ENCODE results near the gene TTLL7.
"Not testable (repeated sequence)": the region's sequence is repeated elsewhere in the genome, so short reads cannot be mapped to it uniquely, and the experiment has no call there.

The TTLL7 gene

DNA sequence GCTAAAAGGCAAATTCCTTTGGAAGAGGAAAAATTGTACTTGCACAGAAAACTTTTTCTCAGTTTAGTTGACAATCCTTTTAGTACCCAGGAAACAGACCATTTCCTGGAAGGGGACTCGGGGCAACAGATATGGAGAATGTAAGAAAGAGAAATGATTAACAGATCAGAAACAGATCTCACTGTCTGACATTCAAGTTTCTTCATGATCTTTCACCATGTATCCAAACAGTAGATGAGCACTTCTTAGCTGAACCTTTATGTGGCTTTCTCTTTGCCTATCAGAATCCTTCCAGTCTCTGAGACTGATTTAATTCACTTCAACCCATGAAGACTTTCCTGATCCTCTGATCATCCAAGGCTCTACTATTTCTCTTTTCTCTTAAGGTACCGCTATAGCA lies 2.7 kb downstream of the TTLL7 start:
- DNase-seq: no peak

DNA sequence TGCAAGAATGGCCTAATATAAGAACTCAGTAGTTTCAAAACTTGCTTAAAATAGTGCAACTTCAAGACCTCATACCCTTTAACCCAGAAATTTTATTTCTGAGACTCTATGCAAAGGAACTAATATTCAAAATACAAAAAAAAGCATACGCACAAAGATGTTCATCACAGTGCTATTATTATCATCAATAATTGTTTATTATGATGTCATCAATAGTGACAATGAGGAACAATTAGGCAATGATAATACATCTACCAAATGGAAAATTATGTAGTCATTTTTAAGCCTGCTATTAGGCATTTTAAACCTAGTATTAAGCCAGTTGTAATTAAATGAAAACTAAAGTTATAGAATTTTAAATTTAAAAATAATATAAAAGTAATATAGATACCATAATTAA lies 3.3 kb downstream of the TTLL7 start:
- no peak for DNase-seq

DNA sequence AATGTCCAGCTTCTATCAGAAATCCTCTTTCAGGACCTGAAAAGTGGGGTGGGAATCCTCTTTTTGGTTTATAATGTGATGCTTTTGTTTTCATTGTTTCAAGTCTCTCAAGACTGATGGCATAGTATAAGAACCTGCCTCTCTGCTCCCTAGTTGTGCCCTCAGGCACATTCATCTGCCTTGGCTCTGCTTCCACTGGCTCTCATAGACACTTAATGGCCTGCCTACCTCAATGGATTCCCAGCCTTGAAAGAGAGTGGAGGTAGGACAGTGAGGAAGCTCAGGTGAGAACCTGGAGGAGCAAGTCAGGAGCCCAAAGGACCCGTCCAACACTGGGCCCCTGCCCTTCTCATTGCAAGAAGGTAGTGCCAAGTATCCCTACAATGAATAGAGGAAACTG lies 4.8 kb downstream of the TTLL7 start:
- no peak for DNase-seq

DNA sequence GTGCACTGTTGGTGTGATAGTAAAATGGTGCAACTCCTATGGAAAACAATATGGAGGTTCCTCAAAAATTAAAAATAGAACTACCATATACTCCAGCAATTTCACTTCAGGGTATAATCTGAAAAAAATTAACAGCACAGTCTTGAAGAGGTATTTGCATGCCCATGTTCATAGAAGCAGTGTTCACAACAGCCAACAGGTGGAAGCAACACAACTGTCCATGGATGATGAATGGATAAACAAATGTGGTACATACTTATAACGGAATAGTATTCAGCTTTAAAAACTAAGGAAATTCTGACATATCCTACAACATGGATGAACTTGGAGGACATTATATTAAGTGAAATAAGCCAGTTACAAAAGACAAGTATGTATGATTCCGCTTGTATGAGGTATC lies 8.2 kb downstream of the TTLL7 start:
- DNase-seq: no peak

DNA sequence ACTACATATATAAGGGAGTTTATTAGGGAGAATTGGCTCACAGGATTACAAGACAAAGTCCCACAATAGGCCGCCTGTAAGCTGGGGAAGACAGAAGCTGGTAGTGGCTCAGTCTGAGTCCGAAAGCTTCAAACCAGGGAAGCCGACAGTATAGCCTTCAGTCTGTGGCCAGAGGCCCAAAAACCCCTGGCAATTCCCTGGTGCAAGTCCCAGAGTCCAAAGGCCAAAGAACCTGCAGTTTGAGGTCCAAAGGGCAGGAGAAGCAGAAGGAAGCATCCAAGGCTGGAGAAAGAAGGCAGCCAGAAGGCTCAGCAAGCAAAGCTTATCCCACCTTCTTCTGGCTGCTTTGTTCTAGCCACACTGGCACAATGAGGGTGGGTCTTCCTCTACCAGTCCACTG lies 13.9 kb downstream of the TTLL7 start:
- DNase-seq: no peak

DNA sequence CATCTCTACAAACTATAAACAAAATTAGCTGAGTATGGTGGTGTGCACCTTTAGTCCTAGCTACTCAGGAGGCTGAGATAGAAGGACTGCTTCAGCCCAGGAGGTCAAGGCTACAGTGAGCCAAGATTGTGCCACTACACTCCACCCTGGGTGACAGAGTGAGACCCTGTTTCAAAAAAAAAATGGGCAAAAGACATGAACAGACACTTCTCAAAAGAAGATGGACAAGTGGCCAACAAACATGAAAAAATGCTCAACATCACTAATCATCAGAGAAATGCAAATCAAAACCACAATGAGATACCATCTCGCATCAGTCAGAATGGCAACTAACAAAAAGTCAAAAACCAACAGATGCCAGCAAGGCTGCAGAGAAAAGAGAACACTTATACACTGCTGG lies 15.0 kb downstream of the TTLL7 start:
- DNase-seq: not testable (repeated sequence)

DNA sequence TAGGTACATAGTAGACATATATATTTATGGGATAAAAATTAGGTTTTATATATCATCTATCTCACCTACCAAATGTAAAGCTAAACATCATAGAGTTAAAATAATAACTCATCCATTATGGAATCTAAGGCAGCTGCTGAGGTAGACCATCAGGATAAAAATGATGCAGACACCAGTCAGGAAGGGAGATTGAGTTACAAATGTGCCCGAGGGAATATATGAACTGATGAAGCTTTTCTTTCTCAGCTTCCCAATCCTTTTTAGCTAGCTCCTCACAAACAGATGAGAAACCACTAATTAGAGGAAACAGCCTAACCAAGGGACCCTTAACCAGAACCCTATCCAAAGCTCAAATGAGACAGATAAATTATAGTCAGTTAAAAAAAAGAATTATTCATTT lies 20.9 kb downstream of the TTLL7 start:
- no peak for DNase-seq

DNA sequence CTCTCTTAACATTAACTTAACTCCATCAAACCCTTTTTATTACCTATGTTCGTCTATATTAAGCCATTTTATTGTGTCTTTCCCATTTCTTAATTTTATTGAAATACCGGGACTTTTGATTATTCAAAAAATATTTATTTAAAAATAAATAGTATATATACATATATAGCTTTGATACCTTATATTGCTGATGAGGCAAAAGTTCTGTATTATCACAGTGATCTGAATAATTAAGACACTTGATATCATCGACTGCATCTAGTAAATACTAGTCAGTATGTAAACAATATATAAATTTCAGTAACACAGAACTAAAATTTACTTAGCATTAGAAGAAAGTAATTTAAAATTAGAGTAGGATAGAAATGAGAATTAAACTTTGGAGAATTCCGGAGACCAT lies 22.0 kb downstream of the TTLL7 start:
- DNase-seq: no peak

DNA sequence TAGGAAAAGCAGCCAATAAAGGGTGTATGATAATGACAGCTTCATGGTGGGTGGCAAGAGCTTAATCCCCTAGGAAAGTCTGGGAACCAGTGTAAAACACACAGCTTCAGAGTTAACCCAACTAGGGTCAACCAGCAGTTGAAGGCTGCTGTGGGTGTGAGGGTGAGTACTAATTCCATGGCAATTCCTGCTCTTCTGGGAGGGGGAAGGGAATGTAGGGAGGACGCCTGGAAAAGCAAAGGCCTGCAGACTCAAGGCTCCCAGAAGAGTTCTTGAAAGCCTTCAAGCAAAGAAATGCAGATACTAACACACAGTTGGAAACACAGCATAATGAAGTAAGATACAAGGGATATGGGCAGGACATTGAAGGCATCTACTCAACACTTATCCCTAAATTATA lies 28.1 kb downstream of the TTLL7 start:
- no peak for DNase-seq

DNA sequence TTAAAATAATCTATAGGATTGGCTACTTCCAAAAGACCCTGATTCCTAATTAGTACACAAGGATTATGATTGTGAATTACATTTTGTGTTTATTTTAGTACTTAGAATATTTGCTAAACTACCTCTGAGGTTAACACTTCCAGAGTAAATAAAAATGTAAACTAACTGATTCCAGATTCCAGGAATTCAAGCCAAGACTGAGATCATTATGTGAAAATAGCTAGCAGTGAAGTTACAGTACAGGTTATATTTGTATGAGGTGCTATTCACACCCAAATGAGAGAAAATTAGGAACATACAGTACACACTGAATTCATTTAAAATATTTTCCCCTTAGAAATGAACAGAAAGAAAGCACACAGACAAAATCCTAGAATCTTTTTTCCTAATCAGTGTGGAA lies 28.8 kb downstream of the TTLL7 start:
- no peak for DNase-seq

DNA sequence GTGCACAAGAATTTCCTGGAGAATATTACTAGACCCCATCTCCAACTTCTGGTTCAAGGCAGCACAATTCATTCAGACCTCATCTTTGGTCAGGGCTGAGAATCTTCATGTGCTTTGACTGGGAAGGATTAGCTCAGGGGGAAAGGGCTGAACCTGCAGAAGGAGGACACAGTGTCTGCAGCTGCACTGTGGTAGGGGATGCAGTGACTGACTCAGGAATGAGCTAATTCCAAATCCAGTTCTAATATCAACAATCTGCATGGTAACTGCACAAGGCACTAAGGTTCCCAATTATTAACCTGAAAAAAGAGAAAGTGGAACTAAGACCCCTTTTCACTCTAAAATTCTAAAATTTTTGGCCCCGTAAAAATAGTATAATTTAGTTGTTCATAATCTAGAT lies 31.6 kb downstream of the TTLL7 start:
- no peak for DNase-seq

DNA sequence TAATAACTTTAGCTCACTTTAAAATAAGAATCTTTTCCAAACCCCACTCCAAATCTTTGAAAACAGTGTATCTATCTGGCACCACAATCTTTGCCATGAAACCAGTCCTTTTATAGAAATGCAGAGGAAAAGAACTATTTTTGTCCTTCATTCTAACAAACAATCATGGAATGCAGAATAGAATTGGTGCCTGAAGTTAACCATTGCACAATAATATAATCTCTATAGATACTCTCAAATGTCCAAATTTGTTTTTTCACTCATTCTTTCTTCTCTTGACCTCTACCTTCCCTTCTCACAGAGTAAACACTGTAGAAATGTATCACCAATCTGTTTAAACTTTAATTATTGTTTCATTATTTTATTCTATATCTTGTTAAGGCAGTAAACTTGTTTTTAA lies 34.8 kb downstream of the TTLL7 start:
- DNase-seq: no peak

DNA sequence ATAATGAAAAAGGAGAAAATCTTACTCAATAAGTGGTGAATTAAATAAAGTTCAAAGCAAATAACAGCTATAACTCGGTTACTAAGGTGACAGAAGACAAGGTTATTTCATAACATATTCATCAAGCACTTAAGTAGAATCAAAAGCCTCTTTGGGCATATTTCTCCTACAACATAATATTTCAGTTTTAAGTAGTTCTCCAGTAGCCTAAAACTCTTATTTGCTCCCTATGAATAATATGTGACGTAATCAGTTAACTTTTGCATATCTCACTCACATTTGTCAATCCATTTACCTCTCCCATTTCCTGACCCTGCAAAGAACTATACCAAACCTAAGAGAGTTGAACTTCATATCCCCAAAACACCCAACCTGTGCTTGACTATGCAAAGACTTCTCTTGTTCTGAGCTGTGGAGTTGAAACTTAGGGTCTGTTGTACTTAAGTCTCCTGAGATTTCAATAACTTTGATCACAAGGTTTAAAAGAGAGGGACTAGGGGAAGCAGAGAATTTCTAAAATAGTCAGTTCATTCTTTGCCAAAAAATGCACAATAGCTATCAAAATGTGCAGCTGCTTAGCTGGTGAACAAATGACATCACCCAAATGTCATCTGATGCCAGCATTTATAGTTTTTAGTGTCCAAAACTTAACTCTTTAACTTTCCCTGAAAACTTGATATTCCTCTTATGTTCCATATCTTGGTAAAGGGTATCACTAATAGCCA lies 37.2 kb downstream of the TTLL7 start:
- DNase-seq: no peak

DNA sequence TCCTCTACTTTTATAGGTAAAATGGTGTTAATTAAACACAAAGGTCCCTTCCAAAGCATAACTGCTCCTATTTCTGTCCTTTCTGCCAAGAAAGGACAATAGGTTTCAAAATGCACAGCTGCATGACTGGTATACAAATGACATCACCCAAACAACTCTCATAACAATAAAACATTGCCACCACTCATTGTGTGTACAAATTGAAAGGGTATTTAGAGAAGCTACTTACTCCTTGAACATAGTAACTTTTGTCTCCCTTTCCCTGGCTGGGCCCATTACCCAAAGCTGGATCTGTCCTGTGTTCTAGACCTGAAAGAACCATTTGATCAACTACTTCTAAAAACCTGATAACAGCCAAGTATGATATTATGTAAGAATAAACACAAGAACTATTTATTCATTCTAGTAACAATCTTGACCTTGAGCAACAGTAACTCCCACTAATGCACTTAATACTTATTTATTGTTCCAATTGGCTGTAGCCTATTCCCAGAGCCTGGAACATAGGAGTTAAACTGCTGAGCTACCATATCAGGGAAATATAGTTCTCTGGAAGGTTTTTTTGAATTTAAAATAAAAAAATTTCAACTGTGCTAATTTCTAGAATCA lies 38.2 kb downstream of the TTLL7 start:
- no peak for DNase-seq

DNA sequence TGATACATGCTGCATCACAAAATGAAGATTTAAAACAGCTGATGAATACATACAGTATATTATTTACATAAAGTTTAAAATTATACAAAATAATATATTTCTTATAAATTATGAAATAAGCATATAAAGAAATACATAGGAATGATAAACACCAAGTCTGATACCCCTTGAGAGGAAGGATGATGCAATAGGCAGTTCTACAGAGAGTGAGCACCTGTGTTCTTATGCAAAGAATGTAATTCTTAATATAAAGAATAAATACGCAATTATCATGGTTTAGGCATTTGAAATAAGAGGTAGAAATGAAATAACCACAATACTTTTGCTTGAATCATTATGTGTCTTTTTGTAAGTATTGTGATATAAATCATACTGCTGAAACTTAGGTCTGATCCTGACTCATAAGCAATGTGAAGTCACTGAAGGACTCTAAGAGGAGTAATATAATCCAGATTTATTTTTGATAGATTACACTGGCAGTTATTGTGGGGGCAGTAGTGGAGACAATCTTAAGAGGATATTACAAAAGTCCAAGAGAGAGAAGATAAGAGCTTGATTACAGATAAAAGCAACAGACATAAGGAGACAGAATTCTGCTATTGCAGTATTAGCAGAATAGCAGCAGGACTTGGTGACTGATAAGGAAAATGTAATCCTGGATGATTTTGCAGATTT lies 39.0 kb downstream of the TTLL7 start:
- peak; percentile 23 for DNase-seq

DNA sequence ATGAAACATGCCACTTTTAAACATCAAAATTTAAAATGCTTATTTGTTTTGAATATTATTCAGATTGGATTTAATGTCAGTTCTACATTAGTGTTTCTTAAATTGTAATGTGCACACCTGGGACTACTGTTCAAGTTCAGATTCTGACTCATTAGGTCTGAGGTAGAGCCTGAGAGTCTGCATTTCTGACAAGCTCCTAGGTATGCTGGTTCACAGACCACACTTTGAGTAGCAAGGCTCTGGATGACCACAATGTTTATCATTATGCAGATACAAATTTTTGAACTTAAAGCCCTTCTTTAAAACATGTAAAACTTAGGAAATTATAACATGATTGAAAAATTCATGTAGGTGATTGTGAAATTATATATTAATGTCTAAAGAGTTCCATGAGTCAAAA lies 40.2 kb downstream of the TTLL7 start:
- no peak for DNase-seq

DNA sequence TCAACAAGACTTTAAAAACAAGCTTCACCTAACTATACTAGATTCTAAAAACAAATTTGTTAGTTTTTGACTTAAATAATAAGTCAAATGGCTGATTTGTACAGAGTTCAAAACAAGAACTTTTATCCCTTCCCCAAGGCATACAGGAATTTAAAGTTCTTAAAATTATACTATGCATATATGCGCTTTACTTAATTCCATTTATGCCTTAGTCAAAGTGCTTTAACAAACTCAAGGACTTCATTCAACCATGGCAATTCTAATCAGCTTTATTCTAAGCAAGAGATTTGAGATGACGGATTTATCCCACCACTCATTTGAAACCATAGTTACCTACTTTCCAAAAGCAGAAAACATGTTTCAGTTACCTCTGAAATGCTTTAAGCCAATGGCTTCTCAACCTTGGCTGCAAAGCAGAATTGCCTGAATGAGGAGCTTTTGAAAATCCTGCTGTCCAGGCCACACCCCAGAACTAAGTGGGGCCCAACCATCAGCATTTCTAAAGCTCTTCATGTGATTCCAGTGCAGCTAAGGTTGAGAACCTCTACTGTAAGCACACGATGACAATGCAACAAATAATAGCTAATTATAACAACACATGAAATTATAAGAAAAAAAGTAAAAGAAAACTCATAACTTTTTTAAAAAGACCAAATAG lies 44.6 kb downstream of the TTLL7 start:
- no peak for DNase-seq

DNA sequence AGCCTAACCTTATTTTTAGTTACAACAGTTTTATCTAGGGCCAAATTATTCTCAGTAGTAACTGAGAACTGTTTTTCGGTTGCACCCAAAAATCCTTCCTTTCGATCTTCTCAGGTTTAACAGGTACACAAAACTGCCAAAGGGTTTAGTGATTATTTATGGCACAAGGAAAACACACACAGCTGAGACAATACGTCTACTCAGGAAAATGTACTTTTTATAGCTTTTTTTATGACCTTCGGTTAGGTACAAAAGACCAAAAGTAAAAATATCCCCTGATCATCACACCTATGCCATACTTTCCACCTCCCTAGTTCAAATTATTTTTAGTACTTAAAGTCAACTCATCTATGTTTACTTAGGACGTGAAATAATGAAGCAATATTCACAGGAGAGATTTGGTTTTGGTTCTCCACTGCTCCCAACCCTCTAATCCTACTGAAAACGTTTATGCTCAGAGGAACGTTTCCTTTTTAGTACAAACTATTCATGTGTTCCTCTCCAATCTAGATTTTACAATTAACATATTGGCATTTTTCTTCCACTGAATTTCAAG lies 48.7 kb downstream of the TTLL7 start:
- DNase-seq: no peak

DNA sequence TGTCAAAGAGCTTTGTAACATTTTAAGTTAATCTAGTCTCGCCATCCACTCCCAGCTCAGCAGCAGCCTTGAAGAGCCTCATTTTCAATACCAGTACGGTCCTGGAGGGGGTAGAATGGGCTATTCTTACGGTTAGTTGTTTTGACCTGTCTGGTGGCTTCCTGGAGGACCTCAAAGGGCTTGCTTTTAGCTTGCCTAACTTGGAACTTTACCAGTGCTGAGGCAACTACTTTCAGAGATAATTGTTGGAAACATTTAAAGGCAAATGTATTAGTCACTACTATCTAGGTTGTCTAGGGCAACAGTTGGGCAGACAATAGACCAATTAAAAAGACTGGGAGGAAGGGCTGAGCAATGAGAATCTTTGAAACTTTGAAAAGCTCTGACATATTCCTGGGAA lies 56.0 kb downstream of the TTLL7 start:
- DNase-seq: peak; percentile 12

DNA sequence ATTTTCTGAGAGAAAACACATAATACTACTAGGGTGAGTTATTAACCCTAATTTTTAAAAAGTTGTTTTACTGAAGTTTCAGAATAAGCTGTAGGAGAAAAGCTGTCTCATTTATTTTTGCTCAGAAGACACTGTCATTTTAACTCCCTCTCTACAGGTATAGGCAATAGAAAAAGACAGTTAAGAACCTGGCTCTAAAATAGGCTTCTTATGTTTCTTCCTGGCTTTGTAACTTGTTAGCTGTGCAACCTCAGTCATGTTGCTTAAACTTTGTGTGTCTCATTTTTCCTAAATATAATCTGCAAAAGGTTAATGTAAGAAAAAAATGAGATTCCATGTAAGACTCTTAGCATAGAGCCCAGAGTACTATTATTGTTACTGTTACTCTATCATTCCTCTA lies 64.4 kb downstream of the TTLL7 start:
- no peak for DNase-seq

DNA sequence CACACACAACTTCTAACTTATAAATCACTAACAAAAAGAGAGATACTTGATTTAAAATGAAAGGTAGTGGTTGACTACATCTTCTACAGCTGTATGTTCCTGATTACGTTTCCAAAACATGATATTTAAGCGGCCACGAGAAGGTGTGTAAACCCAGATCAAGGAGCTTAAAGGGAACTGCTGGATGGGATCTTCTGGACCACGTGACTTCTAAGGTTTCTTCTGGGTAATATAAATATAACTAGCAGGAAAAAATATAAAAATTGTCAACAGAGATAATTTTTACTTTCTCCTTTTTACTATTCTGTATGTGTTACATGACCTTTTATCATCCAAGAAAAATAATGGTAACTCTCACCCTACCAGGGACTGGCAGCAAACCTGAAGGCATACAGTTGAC lies 66.2 kb downstream of the TTLL7 start:
- DNase-seq: no peak

DNA sequence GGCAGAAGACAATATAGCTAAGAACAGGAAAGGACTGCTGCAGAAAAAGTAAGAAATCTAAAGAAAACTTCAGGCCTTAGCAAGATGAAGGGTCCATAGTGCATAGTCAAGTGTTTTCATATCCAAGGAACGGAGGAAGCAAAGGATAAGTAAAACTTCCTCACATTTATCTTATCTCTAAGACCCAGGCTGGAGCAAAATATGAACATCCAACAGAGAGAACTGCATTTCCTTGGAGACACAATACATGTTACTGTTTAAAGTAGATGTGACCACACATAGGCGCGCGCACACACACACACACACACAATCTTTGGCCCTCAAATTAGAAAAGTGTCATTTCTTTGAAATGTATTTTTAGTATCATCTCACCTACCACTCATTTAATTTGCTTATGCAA lies 66.7 kb downstream of the TTLL7 start:
- no peak for DNase-seq

DNA sequence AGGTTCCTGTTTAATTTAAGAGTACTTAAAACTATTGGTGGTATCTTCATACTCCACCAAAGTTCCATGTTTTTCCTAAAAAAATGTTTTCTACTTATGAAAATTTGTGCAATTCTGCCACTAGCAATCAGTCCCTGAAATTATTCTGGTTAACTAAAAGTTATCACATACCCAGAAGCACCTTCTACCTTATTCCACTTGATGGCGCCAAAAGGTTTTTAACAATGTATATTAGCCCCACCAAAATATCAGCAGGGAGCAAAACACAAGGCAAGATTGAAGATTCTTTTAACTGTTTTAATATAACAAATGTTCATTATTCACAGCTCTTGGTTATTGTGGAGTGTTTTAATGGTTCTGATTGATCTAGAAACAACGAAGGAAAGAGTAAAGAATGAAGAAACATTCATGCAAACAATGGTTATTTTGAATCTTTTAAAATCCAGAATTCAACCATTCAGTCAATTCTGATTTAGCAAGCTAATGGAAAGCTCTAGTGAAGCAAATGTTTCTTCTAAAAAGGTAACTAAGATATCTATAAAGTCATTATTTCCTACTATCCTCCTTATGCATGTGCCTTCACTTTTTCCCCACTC lies 67.2 kb downstream of the TTLL7 start:
- DNase-seq: peak; percentile 53
